PFSK-1 (cell line): ENCODE measurements around the gene PNKD.

Experiments
- FOXP2 ChIP-seq: optimal IDR thresholded peaks from 2 replicates; pipeline ENCODE3; 2011; ENCODE audit warnings: borderline replicate concordance, control low read depth, inconsistent platforms; ENCODE audit not compliant: insufficient read depth; ENCODE audit errors: extremely low read length, extremely low read depth
- POLR2AphosphoS5 ChIP-seq: IDR thresholded peaks from 2 replicates; pipeline ENCODE4 v1.6.1; 2012; ENCODE audit warnings: low read depth, mild to moderate bottlenecking, control low read depth, low read length, moderate library complexity
- REST ChIP-seq, 2 experiments: IDR thresholded peaks; 2 replicates each; pipeline versions ENCODE4 v1.6.1 to v1.8.0; 2011 to 2012; ENCODE audit warnings: low read depth in 2 of 2, low read length in 2 of 2, control low read depth in 1 of 2, inconsistent platforms in 1 of 2, mild to moderate bottlenecking in 1 of 2, moderate library complexity in 1 of 2; ENCODE audit not compliant: insufficient read depth in 1 of 2
- SIN3A ChIP-seq: IDR thresholded peaks from 2 replicates; pipeline ENCODE4 v1.6.1; 2012; ENCODE audit warnings: mild to moderate bottlenecking, low read length, moderate library complexity, borderline replicate concordance; ENCODE audit not compliant: insufficient read depth
- TAF1 ChIP-seq: IDR thresholded peaks from 2 replicates; pipeline ENCODE4 v1.6.1; 2012; ENCODE audit warnings: low read length, control low read depth, borderline replicate concordance; ENCODE audit not compliant: insufficient read depth

PNKD gene

GRCh38 chr2:218280260-218280870 lies 10.0 kb downstream of the PNKD start:
- TF ChIP-seq SIN3A (no peak), REST (IDR thresholded peaks at IDR 0.05; ENCODE audit: insufficient read depth in 1 of 2, low read depth in 2 of 2, low read length in 2 of 2) (no peak)

- TF ChIP-seq POLR2AphosphoS5 (no peak), REST (IDR thresholded peaks at IDR 0.05; ENCODE audit: insufficient read depth in 1 of 2, low read depth in 2 of 2, low read length in 2 of 2) (no peak), TAF1 (no peak), SIN3A (no peak), FOXP2 (no peak)
Measured at GRCh38 chr2:218281449-218281848, 11.1 kb downstream of the PNKD start.

GRCh38 chr2:218282173-218282991 lies 12.1 kb downstream of the PNKD start:
- TF ChIP-seq SIN3A (no peak), POLR2AphosphoS5 (no peak), REST (IDR thresholded peaks at IDR 0.05; ENCODE audit: insufficient read depth in 1 of 2, low read depth in 2 of 2, low read length in 2 of 2) (no peak), TAF1 (no peak), FOXP2 (no peak)

GRCh38 chr2:218284106-218284811 lies 13.9 kb downstream of the PNKD start:
- TF ChIP-seq TAF1 (no peak), SIN3A (no peak), FOXP2 (no peak), POLR2AphosphoS5 (no peak), REST (IDR thresholded peaks at IDR 0.05; ENCODE audit: insufficient read depth in 1 of 2, low read depth in 2 of 2, low read length in 2 of 2) (no peak)
